Ovary (tissue), 3 donors: ENCODE results near the gene SMAD3.

Experiments used
- CTCF ChIP-seq, 3 donors: fragments of 450-650 bp in 2 of 3; fragments of 200-600 bp in 1 of 3; IDR thresholded peaks; one replicate each; pipeline versions ENCODE4 v1.5.1 to v1.8.0; 2016 to 2022; ENCODE audit warnings: antibody characterized with exemption in 3 of 3, mild to moderate bottlenecking in 1 of 3
- EP300 ChIP-seq: sonication (generic); formaldehyde crosslinking; IDR thresholded peaks from one replicate; pipeline ENCODE4 v1.6.1; 2017; ENCODE audit warnings: antibody characterized with exemption
- POLR2A ChIP-seq: fragments of 450-650 bp; IDR thresholded peaks from one replicate; pipeline ENCODE4 v1.6.1; 2017; ENCODE audit warnings: antibody characterized with exemption, mild to moderate bottlenecking, moderate library complexity
- donor health status: DM: no; HTN: no; CAD: no.

GRCh38 chr15:67218428-67218827, 153.0 kb downstream of the SMAD3 start:
- TF ChIP-seq CTCF (IDR thresholded peaks at IDR 0.05) (no peak), POLR2A (no peak), EP300 (no peak)
